ENCODE measurements around the gene KCNIP4.

The KCNIP4 gene

GRCh38 chr4:21454831-21455230, 493.7 kb downstream of the KCNIP4 start:
- no peak for DNase-seq (ENCODE audit: low spot score)

DNA sequence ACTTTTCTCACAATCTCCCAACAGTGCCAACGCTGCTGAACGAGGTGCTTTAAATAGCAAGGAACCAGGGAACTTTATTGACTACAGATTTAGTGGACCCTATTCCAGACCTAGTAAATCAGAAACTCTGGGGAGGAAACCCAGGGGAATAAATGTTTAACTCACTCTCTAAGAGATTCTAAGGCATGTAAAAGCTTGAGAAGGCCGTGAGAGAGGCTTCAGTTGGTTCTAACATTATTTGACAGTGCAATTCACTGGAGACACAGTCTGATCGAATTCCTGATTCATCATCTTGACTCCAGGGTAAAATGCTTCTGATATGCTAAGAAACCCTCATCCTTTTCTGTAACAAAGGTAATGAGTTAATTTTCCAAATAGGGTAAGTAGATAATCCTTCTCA, 494.4 kb downstream of the KCNIP4 start:
- no peak for DNase-seq (ENCODE audit: low spot score)

DNA sequence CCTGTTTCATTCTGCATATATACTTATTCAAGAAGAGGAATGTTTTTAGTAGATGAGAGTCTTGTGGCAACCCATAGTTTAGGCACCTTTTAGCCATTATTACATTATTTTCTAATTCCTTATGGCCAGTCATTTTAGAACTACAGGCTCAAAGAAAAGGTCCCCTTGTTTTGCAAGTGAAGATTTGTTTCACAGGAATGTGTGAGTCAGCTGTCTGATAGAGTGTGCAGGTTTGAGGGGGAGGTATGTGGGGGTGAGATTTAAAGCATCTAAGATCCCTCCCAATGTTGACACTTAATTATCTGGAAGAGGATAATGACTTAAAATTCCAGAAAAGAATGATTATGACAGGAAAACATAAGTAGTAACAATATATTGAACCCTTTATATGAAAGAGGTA, 495.6 kb downstream of the KCNIP4 start:
- no peak for DNase-seq (ENCODE audit: low spot score)

DNA sequence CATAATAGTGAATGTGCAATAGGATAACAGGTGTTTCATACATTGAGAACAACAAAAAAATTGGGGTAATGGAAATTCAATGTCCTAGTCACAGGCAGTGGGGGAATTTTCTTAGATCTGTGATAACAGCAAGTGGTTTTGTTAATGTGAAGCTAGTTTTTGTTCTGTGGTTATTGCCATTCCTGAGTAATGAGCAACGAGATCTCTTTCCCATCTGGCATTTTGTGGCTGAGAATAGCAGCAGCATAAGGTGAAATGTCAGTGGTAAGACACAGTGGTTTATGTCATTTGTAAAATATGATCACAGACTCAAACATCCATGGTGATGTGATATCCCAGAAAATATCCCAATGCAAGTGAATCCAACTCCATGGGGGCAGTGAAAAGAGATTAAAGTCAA, 497.5 kb downstream of the KCNIP4 start:
- DNase-seq (ENCODE audit: low spot score), result no peak

DNA sequence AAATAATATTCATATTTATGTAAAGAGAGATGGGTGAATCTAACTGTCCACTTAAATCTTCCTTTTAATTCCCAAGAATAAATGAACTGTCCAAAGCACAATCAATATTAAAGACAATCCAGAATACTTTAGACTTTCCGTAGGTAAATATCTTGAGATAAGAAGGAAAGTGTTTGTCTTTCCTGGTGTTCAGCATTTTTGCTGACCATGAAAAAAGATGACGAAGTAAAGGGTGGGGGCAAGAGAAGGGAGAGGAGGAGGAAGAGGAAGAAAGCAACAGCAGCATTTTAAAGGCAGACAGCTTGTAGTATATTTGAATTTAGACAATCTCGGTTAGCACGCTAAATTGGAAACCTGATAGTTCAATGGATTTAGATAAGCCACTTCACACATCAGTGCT, 498.2 kb downstream of the KCNIP4 start:
- no peak for DNase-seq (ENCODE audit: low spot score)

- no peak for DNase-seq (ENCODE audit: low spot score)
Measured at GRCh38 chr4:21447301-21448054, 501.1 kb downstream of the KCNIP4 start.

DNA sequence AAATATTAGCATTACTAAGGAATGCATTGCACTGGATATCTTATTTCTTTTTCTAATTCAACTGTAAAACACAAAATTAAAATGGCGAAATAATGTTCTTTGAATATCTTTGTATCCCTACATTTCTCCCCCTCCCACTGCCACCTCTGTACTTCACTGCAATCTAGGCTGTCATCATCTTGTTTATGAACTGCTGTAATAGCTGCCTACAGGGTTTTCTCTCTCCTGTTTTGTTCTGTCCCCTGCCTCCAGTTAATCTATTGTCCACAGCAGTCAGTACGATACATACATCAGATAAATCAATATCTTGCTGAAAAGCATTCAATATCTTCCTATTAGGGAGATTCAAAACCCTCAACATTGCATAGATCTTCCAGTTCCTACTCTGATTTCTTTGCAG, 528.4 kb downstream of the KCNIP4 start:
- DNase-seq (ENCODE audit: low spot score), result no peak

DNA sequence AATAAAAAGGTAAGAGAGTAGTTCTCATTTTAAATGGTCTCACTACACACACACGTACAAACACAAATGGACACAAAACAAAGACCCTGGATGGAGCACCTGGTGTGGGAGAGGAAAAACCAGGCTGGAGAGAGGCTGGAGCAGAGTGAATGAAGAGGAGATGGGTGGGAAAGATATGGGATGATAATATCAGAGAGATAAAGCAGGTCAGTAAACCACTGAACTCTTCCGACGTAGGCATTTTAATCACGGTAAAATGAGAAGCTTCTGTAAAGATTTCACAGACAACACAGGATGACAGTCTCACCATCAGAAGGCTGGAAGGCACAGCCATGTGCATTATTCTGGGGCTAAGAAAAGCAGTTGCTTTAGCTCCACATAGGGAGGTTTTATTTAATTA, 532.8 kb downstream of the KCNIP4 start:
- no peak for DNase-seq (ENCODE audit: low spot score)

DNA sequence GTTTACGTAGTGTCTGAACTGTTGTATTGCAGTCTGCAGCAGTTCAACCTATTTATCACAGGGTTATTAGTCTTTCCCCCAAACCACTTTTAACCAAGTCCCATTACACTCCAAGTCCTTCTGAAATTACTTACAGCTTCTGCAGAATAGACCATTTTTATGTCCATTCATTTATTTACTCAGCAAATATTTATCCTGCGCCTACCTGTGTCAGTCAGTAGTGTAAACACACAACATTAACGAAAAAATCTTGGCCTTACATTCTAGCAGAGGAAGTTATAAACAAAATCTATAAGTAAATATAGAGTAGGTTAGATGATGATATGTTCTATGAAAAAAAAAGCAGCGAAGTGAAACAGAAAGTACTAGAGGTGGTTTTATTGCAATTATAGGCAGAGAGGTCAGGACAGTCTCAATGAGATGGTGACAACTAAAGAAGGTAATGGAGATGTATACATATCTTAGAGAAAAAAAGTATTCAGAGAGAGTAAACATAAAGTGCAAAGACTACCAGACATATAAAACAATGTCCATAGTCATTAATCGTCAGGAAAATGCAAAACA, 534.7 kb downstream of the KCNIP4 start:
- DNase-seq (ENCODE audit: low spot score), result no peak

GRCh38 chr4:21411086-21411485, 537.5 kb downstream of the KCNIP4 start:
- no peak for DNase-seq (ENCODE audit: low spot score)

- DNase-seq (ENCODE audit: low spot score), result no peak
Measured at GRCh38 chr4:21410372-21410771, 538.2 kb downstream of the KCNIP4 start.

DNA sequence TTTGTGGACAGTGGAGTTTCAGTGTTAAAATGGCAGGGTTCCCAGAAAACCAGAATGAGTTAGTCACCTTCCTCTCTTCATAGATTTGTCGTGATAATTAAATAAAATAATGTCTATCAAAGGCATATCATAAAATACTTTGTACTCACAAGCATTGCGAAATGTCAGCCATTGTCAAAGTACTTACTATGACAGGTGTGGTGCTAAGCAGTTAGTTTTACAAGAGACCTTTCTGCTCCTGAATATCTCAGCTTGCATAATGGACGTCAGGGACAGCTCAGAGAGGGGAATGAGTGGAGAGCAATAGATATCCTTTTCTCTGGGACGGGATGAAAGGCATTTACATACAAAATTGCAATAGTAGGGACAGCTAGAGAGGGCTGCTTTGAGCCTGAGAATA, 560.9 kb downstream of the KCNIP4 start:
- DNase-seq (ENCODE audit: low spot score), result no peak

DNA sequence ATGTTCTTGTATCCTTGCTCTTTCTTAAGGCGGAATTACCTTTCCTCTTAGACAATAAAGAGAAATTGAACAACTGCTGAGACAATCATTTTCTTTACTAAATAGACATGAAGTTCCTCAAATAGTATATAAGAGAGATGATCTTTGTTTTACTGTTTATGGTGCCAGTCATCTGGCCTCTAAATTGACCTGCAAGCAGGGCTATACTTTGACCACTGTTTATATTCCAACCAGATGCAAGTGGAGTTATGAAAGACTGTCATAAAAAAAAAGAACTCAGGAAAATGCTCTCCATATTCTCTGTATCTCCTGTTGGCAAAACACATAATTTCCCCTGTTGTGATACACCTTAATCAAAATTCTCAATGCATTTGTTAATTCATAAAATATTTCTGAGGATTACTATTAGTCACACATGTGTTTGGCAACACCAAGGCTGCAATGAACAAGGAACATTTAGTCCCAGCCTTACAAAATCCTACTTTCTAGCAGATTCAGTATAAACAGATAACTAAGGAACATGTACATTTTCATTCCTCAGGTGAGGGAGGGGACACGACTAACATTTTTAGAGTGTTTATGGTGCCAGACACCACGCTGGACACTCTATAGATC, 562.3 kb downstream of the KCNIP4 start:
- no peak for DNase-seq (ENCODE audit: low spot score)

- no peak for DNase-seq (ENCODE audit: low spot score)
Measured at GRCh38 chr4:21385706-21386105, 562.9 kb downstream of the KCNIP4 start.

DNA sequence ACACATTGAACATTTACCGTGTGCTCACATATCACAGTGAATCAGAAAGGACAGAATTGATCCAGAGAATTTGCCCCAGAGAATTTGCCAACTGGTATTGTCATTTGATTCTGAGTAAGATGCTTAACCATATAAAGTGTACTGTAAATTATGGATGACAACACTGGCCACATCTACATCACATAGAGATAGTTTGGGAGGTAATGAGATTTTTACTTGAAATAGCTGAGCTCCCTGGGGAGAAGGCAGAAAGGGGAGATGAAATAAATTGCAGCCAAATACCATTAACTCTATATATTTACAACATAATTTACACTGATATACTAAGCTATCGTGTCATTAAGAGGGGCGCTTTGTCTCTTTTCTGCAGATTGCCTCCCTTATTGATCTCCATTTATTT, 564.0 kb downstream of the KCNIP4 start:
- no peak for DNase-seq (ENCODE audit: low spot score)

- no peak for DNase-seq (ENCODE audit: low spot score)
Measured at GRCh38 chr4:21380861-21381260, 567.7 kb downstream of the KCNIP4 start.

GRCh38 chr4:21377046-21377445, 571.5 kb downstream of the KCNIP4 start:
- DNase-seq (ENCODE audit: low spot score), result no peak

- DNase-seq (ENCODE audit: low spot score), result no peak
Measured at GRCh38 chr4:21376176-21376575, 572.4 kb downstream of the KCNIP4 start.

DNA sequence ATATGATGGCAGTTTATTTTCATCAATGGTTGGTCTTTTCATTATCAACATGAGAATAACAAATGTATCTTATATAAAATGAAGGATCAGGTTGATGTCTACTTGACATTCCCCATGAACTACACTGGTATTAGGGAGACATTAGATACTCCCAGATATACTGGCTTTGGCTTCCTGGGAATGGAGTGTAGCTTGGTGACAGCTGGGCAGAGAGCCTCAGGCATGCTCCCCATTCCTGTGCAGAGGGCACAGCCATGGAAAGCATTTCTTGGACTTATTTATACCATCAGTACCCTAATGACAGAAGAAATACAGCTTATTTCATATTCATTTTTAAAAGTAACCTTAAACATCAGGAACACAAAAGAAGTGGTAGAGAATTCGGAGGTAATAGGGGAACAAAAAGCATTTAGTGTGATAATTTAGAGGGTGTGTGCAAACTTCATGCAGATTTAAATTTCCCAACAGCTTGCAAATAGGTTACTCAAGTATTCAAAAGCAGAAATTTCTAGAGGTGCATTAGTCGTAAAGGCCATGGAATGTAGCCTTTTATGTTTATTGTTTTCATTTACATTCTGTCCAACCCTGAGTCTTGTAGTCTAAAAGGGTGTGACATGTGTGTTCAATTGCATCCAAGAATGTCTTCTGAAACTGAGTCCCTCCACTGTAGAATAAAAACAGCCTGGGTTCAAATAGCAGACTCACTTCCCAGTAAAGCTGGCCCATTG, 573.8 kb downstream of the KCNIP4 start:
- DNase-seq (ENCODE audit: low spot score), result no peak

GRCh38 chr4:21367567-21367966, 581.0 kb downstream of the KCNIP4 start:
- DNase-seq (ENCODE audit: low spot score), result no peak

GRCh38 chr4:21366840-21367239, 581.7 kb downstream of the KCNIP4 start:
- DNase-seq (ENCODE audit: low spot score), result no peak

DNA sequence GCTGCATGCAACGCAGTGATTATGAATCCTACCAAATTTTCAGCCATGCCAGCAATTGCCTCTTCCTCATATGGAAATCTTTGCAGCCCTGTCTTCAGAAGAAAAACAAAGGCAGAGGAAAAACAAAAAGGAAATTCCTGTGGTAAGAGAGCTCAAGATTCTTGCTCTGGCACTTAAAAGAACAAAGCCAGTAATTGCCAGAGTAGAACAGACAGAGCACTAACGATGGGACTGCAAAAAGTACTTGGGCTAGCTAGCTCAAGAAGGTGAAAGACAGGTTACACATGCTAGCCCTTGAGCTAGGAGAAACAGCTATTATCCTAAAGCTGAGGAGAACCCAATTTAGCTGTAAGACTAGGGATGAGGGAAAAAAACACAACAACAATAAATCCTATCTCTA, 582.3 kb downstream of the KCNIP4 start:
- no peak for DNase-seq (ENCODE audit: low spot score)

GRCh38 chr4:21363701-21364100, 584.9 kb downstream of the KCNIP4 start:
- no peak for DNase-seq (ENCODE audit: low spot score)
